Adipocyte (in vitro differentiated cells): Measurements from ENCODE around the gene GMDS.

ENCODE experiments used
- DNase-seq: peaks from one replicate; pipeline ENCODE4 v3.0.0-alpha.2; 2015; ENCODE audit warnings: low read depth
- H3K27me3 ChIP-seq: replicated peaks from 2 replicates; pipeline ENCODE4 v1.7.0; 2013; ENCODE audit warnings: mild to moderate bottlenecking, low read length, moderate library complexity; ENCODE audit not compliant: control insufficient read depth, insufficient read depth
- H3K36me3 ChIP-seq: 2 replicates; pipeline ENCODE4 v1.7.0; 2013; ENCODE audit warnings: low read length, mild to moderate bottlenecking, moderate library complexity; ENCODE audit not compliant: control insufficient read depth, insufficient read depth, severe bottlenecking
- H3K4me1 ChIP-seq: 2 replicates; pipeline ENCODE4 v1.7.0; 2013; ENCODE audit warnings: mild to moderate bottlenecking, low read length, moderate library complexity; ENCODE audit not compliant: control insufficient read depth, insufficient read depth
- H3K4me3 ChIP-seq: 2 replicates; pipeline ENCODE4 v1.7.0; 2013; ENCODE audit warnings: mild to moderate bottlenecking, low read length, moderate library complexity
- H3K9ac ChIP-seq: 2 replicates; pipeline ENCODE4 v1.7.0; 2013; ENCODE audit warnings: mild to moderate bottlenecking, low read length, moderate library complexity
- H3K9me3 ChIP-seq: 2 replicates; pipeline ENCODE4 v1.7.0; 2013; ENCODE audit warnings: mild to moderate bottlenecking, low read length, moderate library complexity; ENCODE audit not compliant: control insufficient read depth

The GMDS gene

GRCh38 chr6:1601158-1602048 lies 644.0 kb downstream of the GMDS start:
- Histone ChIP-seq H3K9ac (no peak overlapping the region), H3K27me3 (peaks cover 48% of the 10 kb centered on the region), H3K4me1 (peaks cover 13% of the 10 kb centered on the region), H3K9me3 (no peaks in the 10 kb centered on the region), H3K36me3 (no peaks in the 10 kb centered on the region), H3K4me3 (no peak overlapping the region)
- DNase-seq, result no peak

- no peak for DNase-seq
- Histone ChIP-seq H3K9me3 (no peaks in the 10 kb centered on the region), H3K27me3 (peaks cover 45% of the 10 kb centered on the region), H3K4me3 (no peak overlapping the region), H3K9ac (no peak overlapping the region), H3K4me1 (peaks cover 13% of the 10 kb centered on the region), H3K36me3 (no peaks in the 10 kb centered on the region)
Measured at GRCh38 chr6:1600764-1601157, 644.6 kb downstream of the GMDS start.

- H3K27me3 ChIP-seq, result peaks cover 45% of the 10 kb centered on the region
Measured at GRCh38 chr6:1600063-1600763, 645.2 kb downstream of the GMDS start.

GRCh38 chr6:1599469-1599868 lies 645.9 kb downstream of the GMDS start:
- no peaks in the 10 kb centered on the region for H3K9me3 ChIP-seq

More at GRCh38 chr6:1600063-1600763, 645.2 kb downstream of the GMDS start:
- no peak overlapping the region for H3K4me3 ChIP-seq
- H3K9me3 ChIP-seq, result no peaks in the 10 kb centered on the region
- DNase-seq, result no peak
- no peaks in the 10 kb centered on the region for H3K36me3 ChIP-seq
- H3K4me1 ChIP-seq, result peaks cover 12% of the 10 kb centered on the region
- H3K9ac ChIP-seq, result no peak overlapping the region

GRCh38 chr6:1598886-1599285 lies 646.5 kb downstream of the GMDS start:
- DNase-seq, result no peak
- Histone ChIP-seq H3K9me3 (no peaks in the 10 kb centered on the region), H3K9ac (no peak overlapping the region), H3K4me3 (no peak overlapping the region), H3K4me1 (peaks cover 4% of the 10 kb centered on the region), H3K27me3 (peaks cover 50% of the 10 kb centered on the region), H3K36me3 (no peaks in the 10 kb centered on the region)

More at GRCh38 chr6:1599469-1599868, 645.9 kb downstream of the GMDS start:
- peaks cover 4% of the 10 kb centered on the region for H3K4me1 ChIP-seq
- no peak overlapping the region for H3K4me3 ChIP-seq
- H3K36me3 ChIP-seq, result no peaks in the 10 kb centered on the region
- no peak for DNase-seq
- no peak overlapping the region for H3K9ac ChIP-seq
- H3K27me3 ChIP-seq, result peaks cover 47% of the 10 kb centered on the region

GRCh38 chr6:1598433-1598832 lies 647.0 kb downstream of the GMDS start:
- no peak for DNase-seq
- Histone ChIP-seq H3K4me1 (peaks cover 4% of the 10 kb centered on the region), H3K4me3 (no peak overlapping the region), H3K9me3 (no peaks in the 10 kb centered on the region), H3K27me3 (peaks cover 50% of the 10 kb centered on the region), H3K36me3 (no peaks in the 10 kb centered on the region), H3K9ac (no peak overlapping the region)

GRCh38 chr6:1597924-1598323 lies 647.5 kb downstream of the GMDS start:
- Histone ChIP-seq H3K9ac (no peak overlapping the region), H3K4me3 (no peak overlapping the region), H3K9me3 (no peaks in the 10 kb centered on the region), H3K36me3 (no peaks in the 10 kb centered on the region), H3K4me1 (peaks cover 4% of the 10 kb centered on the region), H3K27me3 (peaks cover 50% of the 10 kb centered on the region)
- peak; percentile 85 for DNase-seq

GRCh38 chr6:1597121-1597744 lies 648.2 kb downstream of the GMDS start:
- no peak overlapping the region for H3K4me3 ChIP-seq
- peaks cover 4% of the 10 kb centered on the region for H3K4me1 ChIP-seq
- no peak for DNase-seq
- no peaks in the 10 kb centered on the region for H3K36me3 ChIP-seq
- H3K9ac ChIP-seq, result no peak overlapping the region
- H3K27me3 ChIP-seq, result peaks cover 50% of the 10 kb centered on the region
- H3K9me3 ChIP-seq, result no peaks in the 10 kb centered on the region

- H3K36me3 ChIP-seq, result no peaks in the 10 kb centered on the region
- peaks cover 3% of the 10 kb centered on the region for H3K9me3 ChIP-seq
- H3K4me3 ChIP-seq, result peak overlapping the region; percentile 64
- peaks cover 53% of the 10 kb centered on the region for H3K27me3 ChIP-seq
- H3K4me1 ChIP-seq, result peaks cover 4% of the 10 kb centered on the region
- peak overlapping the region; percentile 2 for H3K9ac ChIP-seq
- peak; percentile 84 for DNase-seq
Measured at GRCh38 chr6:1596088-1596852, 649.1 kb downstream of the GMDS start.

- peaks cover 8% of the 10 kb centered on the region for H3K9me3 ChIP-seq
- peak overlapping the region; percentile 64 for H3K4me3 ChIP-seq
- no peak for DNase-seq
- H3K36me3 ChIP-seq, result no peaks in the 10 kb centered on the region
- peak overlapping the region; percentile 2 for H3K9ac ChIP-seq
- peaks cover 59% of the 10 kb centered on the region for H3K27me3 ChIP-seq
- H3K4me1 ChIP-seq, result peaks cover 4% of the 10 kb centered on the region
Measured at GRCh38 chr6:1595271-1596087, 649.9 kb downstream of the GMDS start.
